Fibroblast of villous mesenchyme (primary cell): Measurements from ENCODE around the gene ITGA2B. TPM values are rescaled to one million over a fixed set of nuclear protein-coding genes. Genes with fewer than 3 reads are reported as not detected.

Source experiments
- DNase-seq: peaks from one replicate; pipeline ENCODE4 v3.0.0-alpha.2; 2010; ENCODE audit warnings: low read depth
- H3K4me3 ChIP-seq: 2 replicates; pipeline ENCODE4 v1.5.1; 2011; ENCODE audit warnings: low read depth, mild to moderate bottlenecking, low read length
- total RNA-seq: library from RNA; depleted of rRNA; stranded (reverse); fragments of >200 nt; gene quantifications from 2 replicates; pipeline ENCODE4 v1.2.3, GENCODE V29; 2012
- TF ChIP-seq, protein P1 (sequence below): IDR thresholded peaks from 2 replicates; pipeline ENCODE4 v1.5.1; 2012; ENCODE audit warnings: low read depth, mild to moderate bottlenecking, low read length; ENCODE audit not compliant: insufficient read depth

Gene ITGA2B
- total RNA-seq, 1 donor = under 0.01 TPM

DNA sequence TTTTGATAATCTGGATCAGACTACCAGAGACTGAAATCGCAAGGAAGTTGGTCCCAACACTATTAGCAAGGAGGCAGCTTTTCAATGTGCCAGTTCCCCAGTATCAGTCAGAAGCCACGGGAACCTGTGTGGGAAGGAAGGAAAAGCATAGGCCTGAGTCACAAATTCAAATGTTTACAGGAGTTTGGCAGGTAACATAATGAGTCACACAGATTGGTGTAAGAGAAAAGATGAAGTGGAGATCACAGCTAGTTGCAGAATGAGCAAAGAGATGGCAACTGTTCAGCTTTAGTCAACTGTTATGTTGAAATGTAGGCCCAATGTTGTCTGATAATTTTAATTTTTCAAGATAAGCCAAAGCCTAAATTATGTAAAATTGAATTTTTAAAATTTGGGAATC lies 28.1 kb upstream of the ITGA2B start:
- TF ChIP-seq, protein P1, sequence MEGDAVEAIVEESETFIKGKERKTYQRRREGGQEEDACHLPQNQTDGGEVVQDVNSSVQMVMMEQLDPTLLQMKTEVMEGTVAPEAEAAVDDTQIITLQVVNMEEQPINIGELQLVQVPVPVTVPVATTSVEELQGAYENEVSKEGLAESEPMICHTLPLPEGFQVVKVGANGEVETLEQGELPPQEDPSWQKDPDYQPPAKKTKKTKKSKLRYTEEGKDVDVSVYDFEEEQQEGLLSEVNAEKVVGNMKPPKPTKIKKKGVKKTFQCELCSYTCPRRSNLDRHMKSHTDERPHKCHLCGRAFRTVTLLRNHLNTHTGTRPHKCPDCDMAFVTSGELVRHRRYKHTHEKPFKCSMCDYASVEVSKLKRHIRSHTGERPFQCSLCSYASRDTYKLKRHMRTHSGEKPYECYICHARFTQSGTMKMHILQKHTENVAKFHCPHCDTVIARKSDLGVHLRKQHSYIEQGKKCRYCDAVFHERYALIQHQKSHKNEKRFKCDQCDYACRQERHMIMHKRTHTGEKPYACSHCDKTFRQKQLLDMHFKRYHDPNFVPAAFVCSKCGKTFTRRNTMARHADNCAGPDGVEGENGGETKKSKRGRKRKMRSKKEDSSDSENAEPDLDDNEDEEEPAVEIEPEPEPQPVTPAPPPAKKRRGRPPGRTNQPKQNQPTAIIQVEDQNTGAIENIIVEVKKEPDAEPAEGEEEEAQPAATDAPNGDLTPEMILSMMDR = no peak
- DNase-seq = peak; percentile 40
- no peak overlapping the region for H3K4me3 ChIP-seq

DNA sequence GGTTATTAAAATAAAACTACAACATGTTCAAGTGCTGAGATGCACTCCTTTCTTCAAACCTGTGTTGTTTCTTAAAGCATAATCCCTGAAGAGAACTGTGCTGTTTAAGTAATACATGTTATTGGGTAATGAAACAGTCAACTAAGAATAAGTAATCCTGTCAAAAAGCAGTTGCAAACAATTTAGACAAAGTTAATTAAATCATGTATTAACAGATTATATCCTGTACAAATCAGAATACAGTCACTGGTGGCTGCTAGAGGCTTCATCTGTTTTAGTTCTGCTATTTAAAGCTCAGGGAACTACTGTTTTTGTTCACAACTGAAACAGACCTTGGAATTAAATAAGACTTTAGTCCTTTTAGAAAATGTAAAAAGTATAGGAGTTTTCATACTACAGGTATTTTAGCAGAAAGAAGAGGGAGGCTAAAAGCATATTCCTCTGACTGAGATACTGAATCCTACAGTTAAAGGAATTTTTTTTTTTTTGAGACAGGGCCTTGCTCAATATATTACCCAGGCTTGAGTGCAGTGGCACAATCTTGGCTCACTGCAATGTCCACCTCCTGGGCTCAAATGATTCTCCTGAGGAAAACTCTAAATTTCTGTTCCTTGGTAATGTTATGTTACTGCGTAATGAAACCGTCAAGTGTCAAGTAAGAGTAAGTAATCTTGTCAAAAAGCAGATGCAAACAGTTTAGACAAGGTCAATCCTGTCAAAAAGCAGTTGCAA lies 27.3 kb upstream of the ITGA2B start:
- DNase-seq = no peak
- H3K4me3 ChIP-seq = no peak overlapping the region
- TF ChIP-seq, protein P1 = no peak

DNA sequence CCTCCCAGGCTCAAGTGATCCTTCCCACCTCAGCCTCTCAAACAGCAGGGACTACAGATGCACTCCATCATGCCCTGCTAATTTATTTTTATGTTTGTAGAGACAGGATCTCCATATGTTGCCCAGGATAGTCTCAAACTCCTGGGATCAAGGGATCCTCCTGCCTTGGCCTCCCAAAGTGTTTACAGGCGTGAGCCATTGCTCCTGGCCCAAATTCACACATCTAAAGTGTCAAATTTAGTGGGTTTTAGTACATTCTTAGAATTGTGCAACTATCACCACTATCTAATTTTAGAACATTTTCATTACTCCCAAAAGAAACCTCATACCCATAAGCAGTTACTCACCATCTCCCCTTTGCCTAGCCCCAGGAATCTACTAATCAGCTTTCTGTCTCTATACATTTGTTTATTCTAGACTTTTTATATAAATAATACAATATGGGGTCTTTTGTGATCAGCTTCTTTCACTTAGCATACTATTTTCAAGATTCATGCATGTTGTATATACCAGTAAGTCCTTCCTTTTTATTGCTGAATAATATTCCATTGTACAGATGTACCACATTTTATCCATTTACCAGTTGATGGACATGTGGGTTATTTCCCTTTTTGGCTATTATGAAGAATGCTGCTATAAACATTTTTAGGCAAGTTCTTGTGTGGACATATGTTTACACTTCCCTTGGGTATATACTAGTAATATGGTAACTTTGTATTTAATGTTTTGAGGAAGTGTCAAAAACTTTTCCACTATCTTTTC lies 25.1 kb upstream of the ITGA2B start:
- H3K4me3 ChIP-seq = no peak overlapping the region
- no peak for DNase-seq
- TF ChIP-seq, protein P1 = no peak

DNA sequence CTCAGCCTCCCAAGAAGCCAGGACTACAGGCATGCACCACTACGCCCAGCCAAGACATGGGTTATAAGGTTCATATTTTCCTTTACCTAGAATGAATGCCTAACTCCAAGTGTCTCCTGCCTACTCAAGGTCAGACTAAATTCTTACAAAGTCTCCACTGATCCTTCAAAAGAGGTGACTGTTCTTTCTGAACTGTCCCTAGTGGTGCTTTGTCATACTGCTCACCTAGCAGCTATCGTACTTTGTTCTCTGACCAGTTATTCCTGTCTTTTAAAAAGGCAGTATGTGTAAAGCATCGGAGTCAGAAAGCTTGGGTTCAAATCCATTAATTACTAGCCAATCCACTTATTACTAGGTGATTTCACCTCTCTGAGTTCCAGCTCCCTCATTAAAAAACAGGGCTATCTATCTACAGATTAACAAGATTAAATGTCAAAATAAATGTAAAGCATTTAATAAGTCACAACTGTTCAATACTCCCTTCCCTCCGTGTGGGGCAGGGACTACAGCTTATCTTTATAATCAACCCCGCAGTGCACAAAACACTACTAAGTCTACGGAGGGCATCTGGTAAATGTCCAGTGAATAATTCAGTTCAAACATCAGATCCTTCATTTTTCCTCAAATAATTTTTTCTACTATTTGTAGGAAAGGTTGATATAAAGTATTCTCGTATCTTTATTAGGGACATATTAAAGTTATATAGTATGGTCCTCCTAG lies 20.0 kb upstream of the ITGA2B start:
- TF ChIP-seq, protein P1 = peak; percentile 7
- DNase-seq = no peak
- no peak overlapping the region for H3K4me3 ChIP-seq

DNA sequence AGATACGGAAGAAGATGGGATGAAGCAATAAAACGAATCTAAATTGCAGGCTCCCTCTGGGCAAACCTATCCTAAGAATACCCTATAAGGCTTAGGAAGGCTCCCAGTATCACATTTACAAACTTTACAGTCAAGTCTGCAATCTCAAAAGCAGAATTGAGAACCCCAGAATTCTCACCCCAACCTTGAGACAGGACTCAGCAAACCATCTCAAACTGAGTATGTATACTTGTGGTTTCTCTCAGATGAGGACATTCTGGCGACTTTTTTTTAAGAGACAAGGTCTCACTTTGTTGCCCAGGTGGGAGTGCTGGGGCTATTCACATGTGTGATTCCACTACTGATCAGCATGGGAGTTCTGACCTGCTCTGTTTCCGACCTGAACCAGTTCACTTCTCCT lies 19.3 kb upstream of the ITGA2B start:
- DNase-seq = no peak
- TF ChIP-seq, protein P1 = no peak
- no peak overlapping the region for H3K4me3 ChIP-seq

DNA sequence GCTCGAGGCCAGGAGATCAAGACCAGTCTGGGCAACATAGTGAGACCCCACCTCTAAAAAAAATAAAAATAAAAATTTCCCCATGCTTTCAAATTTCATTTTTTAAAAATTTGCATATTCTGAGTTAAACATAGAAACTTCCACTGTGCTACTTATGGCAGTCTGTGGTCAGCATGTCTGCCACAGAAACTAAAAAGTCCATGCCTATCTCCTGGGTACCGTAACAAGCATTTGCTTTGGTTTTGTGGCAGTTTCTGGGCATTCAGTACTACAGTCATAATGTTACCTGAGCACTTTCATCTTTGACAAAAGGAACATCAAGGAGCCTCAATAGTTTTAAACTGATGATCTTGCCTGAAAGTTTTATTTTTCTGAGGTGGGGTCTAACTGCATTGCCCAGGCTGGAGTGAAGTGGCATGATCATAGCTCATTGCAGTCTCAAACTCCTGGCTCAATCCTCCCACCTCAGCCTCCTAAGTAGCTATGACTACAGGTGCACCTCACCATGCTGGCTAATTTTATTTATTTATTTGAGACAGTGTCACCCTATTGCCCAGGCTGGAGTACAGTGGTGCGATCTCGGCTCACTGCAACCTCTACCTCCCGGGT lies 13.2 kb upstream of the ITGA2B start:
- DNase-seq = no peak
- no peak overlapping the region for H3K4me3 ChIP-seq
- TF ChIP-seq, protein P1 = no peak
